NCI-H2029 treated with DMSO at 0.1 percent for 48 hours (cell line): ENCODE data around the gene TBC1D26.
"Not testable (repeated sequence)": the region's sequence is repeated elsewhere in the genome, so short reads cannot be mapped to it uniquely, and the experiment has no call there.

Source experiments
- DNase-seq: peaks from one replicate; lab custom pipeline; 2025; lab: John Stamatoyannopoulos, UW

Gene TBC1D26

DNA sequence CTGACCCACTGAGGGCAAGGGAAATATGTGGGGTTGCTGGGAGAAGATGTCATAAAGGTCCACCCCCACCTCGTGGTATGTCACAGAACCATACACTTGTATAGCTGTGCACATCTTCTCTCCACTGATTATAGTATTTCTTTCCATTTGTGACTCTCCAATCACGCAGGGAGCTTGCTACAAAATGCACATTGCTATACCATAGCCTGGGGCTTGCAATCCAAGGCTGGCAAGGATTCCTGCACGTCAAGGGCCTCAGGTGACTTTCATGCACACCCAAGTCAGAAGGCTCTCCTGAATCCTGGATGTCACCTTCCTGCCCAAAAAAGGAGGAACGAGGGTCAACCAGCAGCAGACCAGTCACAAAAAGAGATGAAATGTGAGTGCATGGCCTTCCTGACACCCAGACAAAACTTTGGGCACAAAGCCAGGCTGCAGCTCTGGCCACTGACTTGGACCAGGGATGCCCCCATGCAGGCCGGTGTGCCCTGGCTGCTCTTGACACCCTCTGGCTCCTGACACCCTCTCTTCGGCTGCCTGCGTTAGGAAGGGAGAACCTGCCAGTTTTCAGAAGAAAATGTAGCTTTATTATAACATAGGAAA is 12.1 kb downstream of the TBC1D26 start:
- DNase-seq, result peak; percentile 5

DNA sequence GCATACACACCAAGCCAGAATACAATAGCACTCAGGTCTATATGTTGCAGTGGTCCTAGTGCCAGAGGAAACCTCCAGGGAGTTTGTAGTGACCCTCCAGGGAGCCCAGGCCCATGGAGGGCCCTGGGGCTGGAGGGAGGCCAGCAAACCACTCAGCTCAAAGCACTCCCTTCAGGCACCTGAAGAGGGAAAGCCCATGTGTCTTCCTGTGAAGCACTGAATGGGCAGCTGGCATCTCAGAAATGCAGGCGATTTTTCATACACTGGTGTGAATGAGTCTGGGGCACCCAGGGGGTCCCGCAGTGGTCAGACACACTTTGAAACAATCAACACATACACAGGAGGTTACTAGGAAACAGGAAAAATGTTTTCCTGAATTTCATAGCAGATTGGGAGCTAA is 12.8 kb downstream of the TBC1D26 start:
- peak; percentile 42 for DNase-seq

DNA sequence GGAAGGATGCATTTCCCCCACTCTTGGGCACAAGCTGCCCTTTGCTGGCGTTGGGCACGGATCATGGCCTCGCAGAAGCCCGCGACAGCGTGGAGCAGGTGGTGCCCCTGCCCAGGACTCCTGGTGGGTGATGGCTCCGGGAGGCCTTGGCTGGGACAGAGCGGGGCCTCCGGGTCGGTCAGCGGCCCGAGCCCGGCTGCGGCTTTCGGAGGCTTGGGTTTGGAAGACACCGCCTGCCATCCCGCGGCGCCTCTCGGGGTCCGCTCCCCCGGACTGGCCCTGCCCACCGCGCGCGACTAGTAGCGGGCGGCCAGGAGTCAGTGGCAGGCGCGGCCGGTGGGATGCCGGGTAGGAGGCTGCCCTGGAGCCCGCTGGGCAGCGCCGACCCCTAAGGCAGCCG is 17.3 kb downstream of the TBC1D26 start:
- DNase-seq, result not testable (repeated sequence)

DNA sequence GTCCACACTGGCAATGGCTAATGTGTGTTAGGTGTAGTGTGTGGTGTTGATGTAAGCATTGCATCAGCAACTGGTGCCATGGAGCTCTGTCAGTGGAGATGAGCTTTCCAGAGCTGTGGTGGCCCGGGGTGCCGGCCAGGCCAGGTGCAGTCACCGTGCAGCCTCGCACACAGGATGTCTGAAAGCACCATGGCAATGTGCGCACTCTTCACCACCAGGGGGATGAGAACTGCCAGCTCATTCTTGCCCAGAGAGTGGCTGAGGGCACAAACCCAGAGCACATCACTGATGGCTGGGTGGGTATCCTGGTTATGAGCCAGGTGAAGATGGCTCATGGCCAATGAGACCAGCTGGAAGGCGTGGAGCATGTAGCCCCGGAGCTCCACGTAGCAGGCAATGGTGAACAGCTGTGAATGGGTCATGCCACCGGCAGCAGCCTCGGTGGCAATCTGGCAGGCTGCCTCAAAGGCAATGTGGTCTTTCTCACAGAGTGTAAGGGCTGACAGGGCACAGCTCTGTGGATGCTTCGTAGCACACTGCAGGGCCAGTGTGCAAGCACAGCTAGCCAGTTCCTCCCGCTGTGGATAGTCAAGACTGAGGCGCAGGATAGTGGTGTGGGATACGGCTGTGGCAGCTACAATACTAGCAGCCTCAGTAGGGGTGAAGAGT is 36.9 kb downstream of the TBC1D26 start:
- not testable (repeated sequence) for DNase-seq

DNA sequence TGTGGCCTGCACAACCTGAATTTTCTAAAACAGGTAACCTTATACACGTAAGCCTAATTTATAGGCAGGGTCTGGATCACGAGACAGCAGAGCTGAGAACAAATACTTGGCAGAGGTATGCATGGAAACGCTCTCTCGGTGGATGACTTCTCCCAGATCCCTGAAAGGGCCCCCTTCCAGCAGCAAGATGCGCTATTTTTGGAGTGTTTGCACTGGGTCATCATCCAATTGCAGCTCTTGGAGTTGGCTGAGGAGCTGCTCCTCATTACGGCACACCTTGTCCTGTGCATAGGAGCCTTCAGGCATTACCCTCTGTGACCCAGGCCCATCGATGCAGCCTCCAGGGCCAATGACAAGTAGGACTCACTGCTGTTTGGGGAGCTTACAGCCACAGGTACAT is 38.6 kb downstream of the TBC1D26 start:
- DNase-seq, result not testable (repeated sequence)

DNA sequence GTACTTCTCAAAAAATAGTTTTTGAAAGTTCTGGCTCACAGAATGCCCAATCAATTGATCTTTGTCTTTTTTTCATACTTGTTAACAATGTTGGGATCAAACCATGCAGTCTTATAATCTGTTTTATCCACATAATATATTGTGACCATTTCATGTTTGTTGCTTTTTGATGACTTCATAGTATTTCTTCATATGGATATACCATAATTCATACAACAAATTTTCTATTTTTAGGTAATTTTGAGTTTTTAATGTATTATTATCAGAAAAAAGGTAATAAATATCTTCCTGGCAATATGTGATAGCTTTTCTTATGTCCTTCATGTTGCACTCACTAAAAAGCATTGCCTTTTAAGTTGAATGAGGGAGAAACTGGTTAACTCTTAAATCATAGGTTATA is 44.8 kb downstream of the TBC1D26 start:
- DNase-seq, result no peak

DNA sequence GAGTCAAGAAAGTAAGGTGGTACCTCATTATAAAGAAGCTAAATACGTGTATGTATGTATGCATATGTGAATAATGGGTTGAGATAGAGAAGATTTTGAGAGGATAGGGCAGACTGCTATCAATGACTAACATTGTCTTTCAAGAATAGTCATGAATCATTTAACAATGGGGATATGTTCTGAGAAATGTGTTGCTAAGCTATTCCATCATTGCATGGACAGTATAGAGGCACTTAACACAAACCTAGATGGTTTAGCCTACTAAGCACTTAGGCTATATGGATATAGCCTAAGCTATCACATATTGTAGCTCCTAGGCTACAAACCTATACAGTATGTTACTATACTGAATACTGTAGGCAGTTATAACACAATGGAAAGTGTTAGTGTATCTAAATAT is 45.2 kb downstream of the TBC1D26 start:
- DNase-seq, result no peak

DNA sequence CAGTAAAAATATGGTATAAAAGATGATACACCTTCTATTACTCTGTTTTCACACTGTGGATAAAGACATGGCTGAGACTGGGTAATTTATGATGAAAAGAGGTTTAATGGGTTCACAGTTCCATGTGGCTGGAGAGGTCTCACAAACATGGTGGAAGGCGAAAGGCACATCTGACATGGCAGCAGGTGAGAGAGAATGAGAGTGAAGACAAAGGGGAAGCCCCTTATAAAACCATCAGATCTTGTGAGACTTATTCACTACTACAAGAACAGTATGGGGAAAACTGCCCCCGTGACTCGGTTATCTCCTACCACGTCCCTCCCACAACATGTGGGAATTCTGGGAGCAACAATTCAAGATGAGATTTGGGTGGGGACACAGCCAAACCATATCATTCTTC is 45.6 kb downstream of the TBC1D26 start:
- no peak for DNase-seq

DNA sequence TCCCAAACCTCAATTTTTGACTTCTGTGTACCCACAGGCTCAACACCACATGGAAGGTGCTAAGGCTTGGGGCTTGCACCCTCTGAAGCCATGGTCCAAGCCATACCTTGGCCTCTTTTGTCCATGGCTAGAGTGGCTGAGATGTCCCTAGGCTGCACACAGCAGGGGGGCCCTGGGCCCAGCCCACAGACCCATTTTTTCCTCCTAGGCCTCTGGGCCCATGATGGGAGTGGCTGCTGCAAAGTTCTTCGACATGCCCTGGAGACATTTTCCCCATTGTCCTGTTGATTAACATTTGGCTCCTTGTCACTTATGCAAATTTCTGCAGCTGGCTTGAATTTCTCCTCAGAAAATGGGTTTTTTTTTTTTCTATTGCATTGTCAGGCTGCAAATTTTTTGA is 47.0 kb downstream of the TBC1D26 start:
- DNase-seq, result no peak

DNA sequence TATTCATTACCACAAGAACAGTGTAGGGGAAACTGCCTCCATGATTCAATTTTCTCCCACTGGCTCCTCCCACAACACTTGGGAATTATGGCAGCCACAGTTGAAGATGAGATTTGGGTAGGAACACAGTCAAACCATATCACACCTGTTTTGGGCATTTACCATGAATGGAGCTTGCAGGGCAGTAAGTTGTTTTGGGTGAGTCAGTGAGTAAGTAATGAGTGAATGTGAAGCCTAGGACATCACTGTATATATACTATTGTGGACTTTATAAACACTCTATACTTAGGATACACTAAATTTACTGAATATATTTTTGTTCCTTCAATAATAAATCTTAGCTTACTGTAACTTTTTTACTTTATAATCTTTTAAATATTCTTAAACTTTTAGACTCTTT is 48.1 kb downstream of the TBC1D26 start:
- DNase-seq, result no peak

DNA sequence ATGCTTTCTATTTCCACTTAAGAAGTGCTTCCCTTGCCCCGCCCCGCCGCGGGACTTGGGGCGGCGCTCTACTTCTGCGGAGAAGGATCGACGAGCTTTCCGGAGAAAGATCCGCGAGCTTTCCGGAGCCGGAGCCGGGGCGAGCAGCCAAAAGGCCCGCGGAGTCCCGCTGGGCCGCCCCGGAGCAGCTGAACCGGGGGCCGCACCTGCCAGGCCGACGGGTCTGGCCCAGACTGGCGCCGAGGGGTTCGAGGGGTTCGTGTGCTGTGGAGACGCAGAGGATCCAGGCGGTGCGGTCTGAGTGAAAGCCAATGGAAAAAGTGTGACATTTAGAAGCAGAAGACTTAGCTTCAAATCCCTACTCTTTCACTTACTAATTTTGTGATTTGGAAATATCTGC is 50.8 kb downstream of the TBC1D26 start:
- DNase-seq, result no peak

DNA sequence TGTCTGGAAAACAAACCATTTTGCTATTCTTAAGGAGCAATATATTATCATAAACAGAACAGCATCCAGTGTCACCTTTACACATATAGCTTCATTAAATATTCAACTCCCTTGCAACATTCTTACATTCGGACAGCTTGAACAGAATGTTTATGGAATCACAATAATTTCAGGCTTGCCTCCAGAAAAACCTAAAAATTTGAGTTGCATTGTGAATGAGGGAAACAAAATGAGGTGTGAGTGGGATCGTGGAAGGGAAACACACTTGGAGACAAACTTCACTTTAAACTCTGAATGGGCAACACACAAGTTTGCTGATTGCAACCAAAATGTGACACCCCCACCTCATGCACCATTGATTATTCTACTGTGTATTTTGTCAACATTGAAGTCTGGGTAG is 51.4 kb downstream of the TBC1D26 start:
- no peak for DNase-seq

DNA sequence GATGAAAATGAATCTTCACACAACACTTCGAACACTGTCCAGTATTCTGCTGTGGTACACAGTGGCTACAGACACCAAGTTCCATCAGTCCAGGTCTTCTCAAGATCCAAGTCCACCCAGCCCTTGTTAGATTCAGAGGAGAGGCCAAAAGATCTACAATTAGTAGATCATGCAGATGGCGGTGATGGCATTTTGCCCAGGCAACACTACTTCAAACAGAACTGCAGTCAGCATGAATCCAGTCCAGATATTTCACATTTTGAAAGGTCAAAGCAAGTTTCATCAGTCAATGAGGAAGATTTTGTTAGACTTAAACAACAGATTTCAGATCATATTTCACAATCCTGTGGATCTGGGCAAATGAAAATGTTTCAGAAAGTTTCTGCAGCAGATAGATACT is 52.3 kb downstream of the TBC1D26 start:
- not testable (repeated sequence) for DNase-seq

DNA sequence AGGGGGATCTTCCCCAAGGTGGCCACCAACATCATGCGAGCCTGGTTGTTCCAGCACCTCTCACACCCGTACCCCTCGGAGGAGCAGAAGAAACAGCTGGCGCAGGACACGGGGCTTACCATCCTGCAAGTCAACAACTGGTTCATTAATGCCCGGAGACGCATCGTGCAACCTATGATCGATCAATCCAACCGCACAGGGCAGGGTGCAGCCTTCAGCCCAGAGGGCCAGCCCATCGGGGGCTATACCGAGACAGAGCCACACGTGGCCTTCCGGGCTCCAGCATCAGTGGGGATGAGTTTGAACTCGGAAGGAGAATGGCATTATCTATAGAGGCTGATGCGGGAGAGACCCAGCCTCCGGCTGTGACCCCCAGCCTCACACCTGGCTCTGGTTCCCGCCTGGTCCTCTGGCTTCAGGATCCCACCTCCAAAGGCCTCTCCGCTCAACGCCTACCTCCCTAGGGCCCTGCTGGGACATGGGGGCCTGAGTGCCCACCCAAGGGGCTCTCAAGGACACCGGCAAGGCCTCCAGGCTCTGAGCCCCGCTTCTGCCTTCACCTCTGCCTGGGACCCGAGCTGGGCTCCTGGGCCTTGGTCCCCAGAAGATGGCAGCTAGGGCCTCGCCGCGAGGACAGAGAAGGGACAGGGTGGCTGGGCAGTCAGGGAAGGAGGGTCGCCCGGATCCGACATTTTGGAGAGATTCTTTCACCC is 55.4 kb downstream of the TBC1D26 start:
- not testable (repeated sequence) for DNase-seq

DNA sequence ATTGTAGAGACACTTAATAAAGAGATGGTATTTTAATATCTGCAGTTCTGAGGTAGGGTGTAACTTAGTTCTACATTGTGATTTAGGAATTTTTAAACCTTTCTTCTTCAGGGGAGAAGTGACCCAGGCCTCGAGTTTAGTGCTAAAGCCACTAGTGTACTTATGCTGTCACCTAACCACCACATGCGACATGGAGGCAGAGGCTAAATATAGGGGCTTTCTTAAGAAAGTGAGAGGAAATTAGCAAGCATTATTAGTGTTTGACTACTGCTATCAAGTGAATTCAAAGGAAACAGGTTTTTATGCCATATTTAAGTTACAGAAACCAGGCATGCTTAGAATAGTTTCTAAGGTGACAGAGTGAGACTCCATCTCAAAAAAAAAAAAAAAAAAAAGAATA is 56.3 kb downstream of the TBC1D26 start:
- not testable (repeated sequence) for DNase-seq
